ENCODE results near the gene ALCAM. TPM values are rescaled to one million over a fixed set of nuclear protein-coding genes. Genes with fewer than 3 reads are reported as not detected.
A peak's percentile ranks its signal among the peaks of the same experiment; 100 is the strongest.

ALCAM gene
- total and polyA plus RNA-seq, 2 donors (not counting 3 experiments of a cell fraction or from before 2014, with no cell fraction given) = 46.3 to 118 TPM

- H3K4me2 ChIP-seq (ENCODE audit: insufficient read depth, low read length) = peak overlapping the region; percentile 94
- H3K9ac ChIP-seq (replicated peaks; ENCODE audit: extremely low read depth, insufficient read depth, low read length) = peak overlapping the region; percentile 92
- peak overlapping the region; percentile 96 for H3K27ac ChIP-seq (ENCODE audit: insufficient read depth, low read depth, low read length)
- ChIA-PET POLR2A (interaction anchor here (0.5 to 0.6 kb wide), 2 partner anchors 109 to 453 kb away, joined by 3 read pairs; no protein-coding TSS in a partner anchor), CTCF (interaction anchor here (0.9 to 1.5 kb wide), 8 partner anchors 9 to 765 kb away, joined by 3 to 6 read pairs (median 4); no protein-coding TSS in a partner anchor)
- no peaks in the 10 kb centered on the region for H3K27me3 ChIP-seq (ENCODE audit: control insufficient read depth in 2 of 2, insufficient read depth in 2 of 2, low read length in 2 of 2)
- H3K9me1 ChIP-seq (replicated peaks; ENCODE audit: control insufficient read depth, extremely low read depth, insufficient read depth, low read length) = no peaks in the 10 kb centered on the region
- FAIRE-seq (peak; percentile 28), DNase-seq (ENCODE audit: low read depth, low spot score) (peak; percentile 83)
- TF ChIP-seq POLR2A (IDR thresholded peaks at IDR 0.05; ENCODE audit: low read depth, low read length) (peak; percentile 32), POLR2AphosphoS5 (IDR thresholded peaks at IDR 0.05; ENCODE audit: insufficient read depth, low read depth, low read length) (no peak), EZH2 (IDR thresholded peaks at IDR 0.05; ENCODE audit: borderline replicate concordance, low read depth, low read length, severe bottlenecking) (no peak), MAX (IDR thresholded peaks at IDR 0.05; ENCODE audit: insufficient read depth, insufficient read length) (no peak), CTCF (IDR thresholded peaks at IDR 0.05; ENCODE audit: extremely low read depth in 1 of 2, insufficient read depth in 1 of 2, low read depth in 1 of 2, low read length in 2 of 2) (no peak), FOS (IDR thresholded peaks at IDR 0.05; ENCODE audit: borderline replicate concordance, insufficient read depth, low read length) (peak; percentile 76), JUN (IDR thresholded peaks at IDR 0.05; ENCODE audit: borderline replicate concordance, insufficient read depth, insufficient read length, low read depth) (peak; percentile 92)
- no peaks in the 10 kb centered on the region for H3K9me3 ChIP-seq (replicated peaks; ENCODE audit: control insufficient read depth, insufficient read depth, low read length)
- peaks cover 70% of the 10 kb centered on the region for H3K4me1 ChIP-seq (ENCODE audit: control insufficient read depth, extremely low read depth, insufficient read depth, low read length)
- H4K20me1 ChIP-seq (replicated peaks; ENCODE audit: control insufficient read depth, extremely low read depth, insufficient read depth, low read length) = no peaks in the 10 kb centered on the region
- intact Hi-C loops (cut with micrococcal nuclease) = loop anchor here (1.0 to 10.0 kb wide), 2 partner anchors 10 to 503 kb away; partner anchors contain the start of gene CBLB
- TSS peak; percentile 4 for BruUV-seq (replicated peaks)
- dilution Hi-C loops (cut with MboI; ENCODE audit: extremely low pct_ligation_motif_present, low sequenced_read_pairs) = no loop called here
- no peak overlapping the region for H2AFZ ChIP-seq (ENCODE audit: low read depth, low read length)
- peak overlapping the region in 1 of 3 experiments; percentile 38 for H3K4me3 ChIP-seq (replicated peaks in 1 of 3; ENCODE audit: insufficient read depth in 1 of 3, low read depth in 1 of 3, low read length in 3 of 3)
- no peaks in the 10 kb centered on the region for H3K36me3 ChIP-seq (ENCODE audit: control insufficient read depth in 2 of 2, extremely low read depth in 1 of 2, insufficient read depth in 2 of 2, low read length in 2 of 2)
- H3K79me2 ChIP-seq (ENCODE audit: control insufficient read depth, insufficient read depth, low read length) = peaks cover 3% of the 10 kb centered on the region
These were observed 4.6 kb upstream of the ALCAM start for GRCh38 chr3:105362021-105362665.
